IPS DF 19.7 (cell line): ENCODE measurements around the gene FAM83D.
"Not testable (repeated sequence)": the region's sequence is repeated elsewhere in the genome, so short reads cannot be mapped to it uniquely, and the experiment has no call there.

Experiments used
- DNase-seq: peaks from one replicate; pipeline ENCODE4 v3.0.0-alpha.2; 2013; ENCODE audit warnings: low read depth, low spot score

Gene FAM83D

DNA sequence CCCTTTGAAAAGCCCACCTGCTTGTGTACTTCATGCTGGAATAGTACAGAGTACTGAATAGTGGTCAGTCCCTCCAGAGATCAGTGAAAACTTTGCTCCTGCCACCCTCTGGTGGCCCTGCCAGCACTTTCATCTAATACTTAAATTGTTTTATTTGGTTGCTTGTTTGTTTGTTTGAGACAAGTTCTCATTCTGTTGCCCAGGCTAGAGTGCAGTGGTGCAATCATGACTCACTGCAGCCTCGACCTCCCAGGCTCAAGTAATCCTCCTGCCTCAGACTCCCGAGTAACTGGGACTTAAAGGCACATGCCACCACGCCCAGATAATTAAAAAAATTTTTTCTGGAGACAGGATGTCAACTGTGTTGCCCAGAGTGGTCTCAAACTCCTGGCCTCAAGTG lies 9.1 kb downstream of the FAM83D start:
- no peak for DNase-seq

DNA sequence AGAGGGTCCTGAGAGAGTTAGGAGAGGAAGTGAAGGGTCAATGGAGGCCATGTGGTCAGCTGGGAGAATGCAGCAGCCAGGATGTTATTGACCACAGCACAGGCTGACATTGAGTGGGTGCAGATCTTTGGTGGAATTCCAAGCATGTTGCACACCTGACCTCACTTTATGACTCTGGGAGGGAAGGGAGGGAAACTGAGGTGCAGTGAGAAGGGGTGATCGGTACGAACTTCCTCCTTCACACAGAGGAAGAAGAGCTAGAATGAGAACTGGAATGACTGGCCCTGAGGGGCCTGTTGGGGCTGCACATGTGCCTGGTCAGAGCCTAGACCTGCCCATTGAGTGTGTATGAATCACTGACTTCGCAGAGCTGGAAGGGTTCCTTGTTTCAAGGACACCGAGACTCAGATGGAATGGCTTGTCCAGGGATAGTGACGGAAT lies 9.8 kb downstream of the FAM83D start:
- no peak for DNase-seq

DNA sequence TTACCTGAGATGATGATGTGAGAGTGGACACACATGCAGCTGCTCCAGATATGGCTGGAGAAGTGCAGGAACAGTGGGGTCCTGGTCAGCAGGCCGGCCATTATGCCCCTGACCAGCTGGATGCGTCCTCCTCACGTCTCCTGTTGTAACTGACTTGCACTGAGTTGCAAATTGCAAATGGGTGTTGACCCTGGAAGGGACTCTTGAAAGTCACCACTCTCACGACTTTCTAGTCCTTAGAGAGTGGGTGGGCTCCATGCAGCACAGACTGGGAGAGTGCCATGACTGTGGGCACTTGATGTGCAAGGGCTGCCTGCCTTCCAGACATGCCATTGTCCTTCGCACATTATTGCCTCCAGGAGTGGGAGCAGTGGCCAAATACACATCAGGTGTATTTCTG lies 10.8 kb downstream of the FAM83D start:
- no peak for DNase-seq

DNA sequence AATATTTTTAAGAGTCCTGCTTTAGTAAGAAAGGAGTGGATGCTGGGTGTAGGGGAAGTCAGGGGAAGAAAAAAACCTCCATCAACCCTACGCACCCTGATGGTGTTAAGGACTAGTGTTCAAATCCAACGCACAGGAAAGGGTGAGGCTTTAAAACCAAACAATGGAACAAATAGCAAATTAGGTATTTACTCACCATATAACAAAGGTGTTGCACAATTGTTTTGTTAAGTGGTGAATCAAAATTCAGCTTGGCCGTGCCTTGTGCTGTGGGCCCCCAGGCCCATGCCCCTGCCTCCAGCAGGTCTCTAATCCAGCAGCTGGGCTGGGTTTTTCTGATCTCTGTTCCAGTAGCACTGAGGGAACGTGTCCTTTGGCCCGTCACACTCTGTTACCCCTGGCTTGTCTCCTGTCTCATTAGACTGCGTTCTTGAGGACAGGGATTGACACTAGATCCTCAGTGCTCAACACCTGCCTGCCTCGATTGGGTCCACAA lies 11.8 kb downstream of the FAM83D start:
- DNase-seq, result no peak

DNA sequence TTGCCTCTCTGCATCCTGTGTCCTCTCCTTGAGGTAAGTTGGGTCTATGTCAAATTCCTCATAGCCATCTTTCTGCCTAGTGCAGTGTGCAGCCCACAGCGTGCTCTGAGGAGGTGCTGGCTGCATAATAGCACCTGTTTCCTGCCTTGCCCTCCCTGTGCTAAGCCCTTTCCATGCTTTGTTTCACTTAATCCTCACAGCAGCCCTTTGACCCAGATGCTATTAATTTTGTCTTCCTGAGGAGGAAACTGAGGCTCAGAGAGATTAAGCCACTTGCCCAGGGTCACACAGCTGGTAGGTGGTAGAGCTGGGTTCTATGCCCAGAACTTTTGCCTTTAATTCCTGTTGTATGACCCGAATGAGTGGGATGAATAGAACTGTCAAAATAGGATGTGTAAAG lies 13.5 kb downstream of the FAM83D start:
- no peak for DNase-seq

DNA sequence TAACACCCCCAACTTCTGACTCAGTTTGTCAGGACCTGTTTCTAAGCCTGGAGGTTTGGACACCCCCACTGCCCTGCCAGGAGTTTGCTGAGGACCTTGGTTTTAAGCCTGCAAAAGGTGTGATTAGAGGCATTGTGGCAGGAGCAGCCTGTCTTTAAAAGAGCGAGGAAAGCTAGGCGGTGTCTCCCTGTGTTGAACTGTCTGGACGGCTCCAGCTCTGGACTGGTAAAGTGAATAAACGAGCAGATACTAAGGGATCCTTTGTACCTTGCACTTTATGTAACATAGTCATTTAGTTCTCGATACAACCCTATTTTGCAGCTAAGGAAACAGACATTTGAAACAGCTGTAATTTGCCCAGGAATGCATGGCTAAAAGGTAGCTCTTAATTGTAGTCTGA lies 14.4 kb downstream of the FAM83D start:
- no peak for DNase-seq

DNA sequence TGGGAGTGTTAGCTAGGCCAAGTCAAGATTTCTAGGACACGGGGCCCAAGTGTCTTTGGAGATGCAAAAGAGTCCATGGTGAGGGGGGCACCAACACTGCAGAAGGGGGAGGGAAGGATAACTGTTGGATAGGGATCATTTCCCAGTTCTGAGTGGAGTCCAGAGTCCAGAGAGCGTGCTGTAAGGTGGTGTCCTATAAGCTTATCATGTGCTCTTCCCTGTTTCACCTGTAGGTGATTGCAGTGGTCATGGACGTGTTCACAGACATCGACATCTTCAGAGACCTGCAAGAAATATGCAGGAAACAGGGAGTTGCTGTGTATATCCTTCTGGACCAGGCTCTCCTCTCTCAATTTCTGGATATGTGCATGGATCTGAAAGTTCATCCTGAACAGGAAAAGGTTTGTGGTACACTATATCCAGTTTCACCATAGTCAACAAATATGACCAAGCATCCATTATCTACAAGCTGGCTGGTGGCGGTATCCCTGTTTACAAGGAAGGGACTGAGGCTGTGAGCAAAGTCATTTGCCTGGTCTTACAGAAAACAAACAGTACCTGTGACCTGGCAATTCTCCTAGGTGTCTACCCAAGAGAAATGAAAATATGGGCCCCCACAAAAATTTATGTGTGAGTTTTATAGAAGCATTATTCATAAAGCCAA lies 15.6 kb downstream of the FAM83D start:
- no peak for DNase-seq

DNA sequence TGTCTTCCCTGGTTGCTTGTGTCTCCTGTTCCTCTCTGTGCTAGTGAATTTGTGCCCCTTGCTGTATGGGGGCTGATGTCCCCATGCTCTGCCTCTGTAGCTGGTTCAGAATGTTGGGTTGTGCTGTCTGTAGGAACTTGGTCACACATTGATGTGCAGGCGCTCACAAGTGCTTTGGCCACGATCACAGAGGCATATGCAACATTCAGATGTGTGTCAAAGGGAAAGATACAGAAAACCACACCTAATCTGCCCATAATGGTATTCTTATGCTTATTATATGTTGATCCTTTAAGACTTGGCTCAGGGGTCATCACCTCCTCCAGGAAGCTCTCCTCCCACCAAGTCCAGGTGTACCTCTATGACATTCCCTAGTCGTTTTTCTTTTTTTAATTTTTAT lies 18.8 kb downstream of the FAM83D start:
- DNase-seq, result no peak

DNA sequence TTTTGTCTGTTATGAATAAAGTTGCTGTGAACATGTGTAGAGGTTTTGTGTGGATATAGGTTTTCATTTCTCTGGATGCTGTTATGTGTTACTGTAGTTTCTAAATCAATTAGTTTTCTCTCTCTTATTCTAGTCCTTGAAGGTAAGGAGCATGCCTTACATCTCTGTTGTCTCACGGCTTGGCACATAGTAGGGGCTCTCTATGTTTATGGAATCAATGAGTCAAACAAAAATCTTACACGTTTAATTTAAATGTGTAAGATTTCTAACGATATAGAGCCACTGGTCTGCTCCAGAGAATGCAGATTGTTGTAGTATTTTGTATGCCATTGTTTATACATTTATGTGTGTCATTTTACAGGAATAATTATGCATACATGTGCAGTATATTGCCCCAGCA lies 20.6 kb downstream of the FAM83D start:
- no peak for DNase-seq

DNA sequence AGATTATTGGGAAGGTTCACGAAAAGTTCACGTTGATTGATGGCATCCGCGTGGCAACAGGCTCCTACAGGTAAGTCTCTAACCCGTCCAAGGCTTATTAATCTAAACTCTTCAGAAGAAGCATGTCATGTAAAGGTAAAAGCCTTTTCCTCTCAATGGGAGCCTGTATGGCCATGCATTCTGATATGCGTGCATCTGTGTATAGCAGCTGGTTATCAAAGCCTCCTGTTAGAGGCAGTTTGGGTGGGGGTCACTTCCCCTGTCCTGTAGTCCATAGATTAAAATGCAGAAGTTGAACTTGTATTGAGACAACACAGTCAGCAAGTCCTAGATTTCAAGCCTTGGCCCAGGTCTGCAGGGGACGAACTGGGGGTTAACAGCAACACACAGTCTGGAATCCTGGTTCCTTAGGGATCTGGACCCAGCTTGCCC lies 21.7 kb downstream of the FAM83D start:
- no peak for DNase-seq

DNA sequence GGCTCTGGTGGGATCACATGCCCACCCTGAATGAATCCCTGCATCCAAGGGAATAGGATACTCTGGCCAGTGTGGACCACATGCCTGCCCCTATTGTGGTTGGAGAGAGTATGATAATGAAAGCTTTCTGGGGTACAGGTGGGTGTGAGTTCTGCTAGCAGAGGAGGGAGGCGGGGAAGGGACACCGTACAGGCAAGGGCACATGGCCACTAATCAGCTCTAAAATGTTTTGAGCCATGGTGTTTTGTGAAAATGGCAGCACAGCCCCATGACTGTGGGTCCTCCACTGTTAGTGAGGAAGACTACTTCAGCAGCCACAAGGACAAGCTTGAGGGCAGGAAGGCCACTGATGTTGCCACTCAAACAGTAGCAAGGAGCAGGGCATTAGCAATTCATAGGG lies 24.0 kb downstream of the FAM83D start:
- no peak for DNase-seq

DNA sequence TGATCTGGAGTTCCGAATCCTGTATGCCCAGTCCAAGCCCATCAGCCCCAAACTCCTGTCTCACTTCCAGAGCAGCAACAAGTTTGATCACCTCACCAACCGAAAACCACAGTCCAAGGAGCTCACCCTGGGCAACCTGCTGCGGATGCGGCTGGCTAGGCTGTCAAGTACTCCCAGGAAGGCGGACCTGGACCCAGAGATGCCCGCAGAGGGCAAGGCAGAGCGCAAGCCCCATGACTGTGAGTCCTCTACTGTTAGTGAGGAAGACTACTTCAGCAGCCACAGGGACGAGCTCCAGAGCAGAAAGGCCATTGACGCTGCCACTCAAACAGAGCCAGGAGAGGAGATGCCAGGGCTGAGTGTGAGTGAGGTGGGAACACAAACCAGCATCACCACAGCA lies 25.4 kb downstream of the FAM83D start:
- DNase-seq, result no peak

DNA sequence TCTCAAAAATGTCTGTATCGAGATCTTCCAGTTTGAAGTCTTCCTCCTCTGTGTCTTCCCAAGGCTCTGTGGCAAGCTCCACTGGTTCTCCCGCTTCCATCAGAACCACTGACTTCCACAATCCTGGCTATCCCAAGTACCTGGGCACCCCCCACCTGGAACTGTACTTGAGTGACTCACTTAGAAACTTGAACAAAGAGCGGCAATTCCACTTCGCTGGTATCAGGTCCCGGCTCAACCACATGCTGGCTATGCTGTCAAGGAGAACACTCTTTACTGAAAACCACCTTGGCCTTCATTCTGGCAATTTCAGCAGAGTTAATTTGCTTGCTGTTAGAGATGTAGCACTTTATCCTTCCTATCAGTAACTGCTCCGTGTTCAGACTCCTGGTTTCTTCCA lies 25.9 kb downstream of the FAM83D start:
- no peak for DNase-seq

DNA sequence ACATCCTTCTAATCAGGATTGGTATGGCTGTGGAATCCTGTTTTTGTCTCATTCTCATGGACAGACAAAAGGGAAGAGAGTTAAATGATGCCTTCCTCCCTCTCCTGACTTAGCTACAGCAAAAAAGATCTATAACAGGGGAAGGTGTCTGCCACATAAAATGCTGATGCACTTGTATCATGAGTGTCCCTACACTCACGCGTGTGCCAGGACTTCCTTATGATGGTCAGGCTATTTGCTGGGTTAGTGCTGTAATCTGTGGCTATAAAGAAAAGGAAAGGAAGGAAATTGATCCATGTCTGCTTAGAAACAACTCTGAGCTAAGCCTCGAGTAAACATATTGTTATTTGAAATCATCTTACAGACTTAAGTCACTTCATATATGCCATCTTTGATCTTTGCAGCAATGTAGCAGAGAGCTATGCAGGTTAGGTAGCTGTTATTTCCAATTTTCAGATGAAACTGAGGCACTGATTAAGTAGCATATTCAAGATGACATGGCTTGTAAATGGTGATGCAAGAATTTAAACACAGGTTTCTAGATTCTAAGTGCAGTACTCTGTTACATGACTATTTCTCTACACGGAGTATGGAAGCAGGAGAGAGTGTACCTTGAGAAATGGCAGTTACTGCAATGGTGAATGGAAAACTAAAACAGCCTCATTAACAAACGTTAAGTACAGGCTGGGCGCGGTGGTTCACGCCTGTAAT lies 27.6 kb downstream of the FAM83D start:
- no peak for DNase-seq

DNA sequence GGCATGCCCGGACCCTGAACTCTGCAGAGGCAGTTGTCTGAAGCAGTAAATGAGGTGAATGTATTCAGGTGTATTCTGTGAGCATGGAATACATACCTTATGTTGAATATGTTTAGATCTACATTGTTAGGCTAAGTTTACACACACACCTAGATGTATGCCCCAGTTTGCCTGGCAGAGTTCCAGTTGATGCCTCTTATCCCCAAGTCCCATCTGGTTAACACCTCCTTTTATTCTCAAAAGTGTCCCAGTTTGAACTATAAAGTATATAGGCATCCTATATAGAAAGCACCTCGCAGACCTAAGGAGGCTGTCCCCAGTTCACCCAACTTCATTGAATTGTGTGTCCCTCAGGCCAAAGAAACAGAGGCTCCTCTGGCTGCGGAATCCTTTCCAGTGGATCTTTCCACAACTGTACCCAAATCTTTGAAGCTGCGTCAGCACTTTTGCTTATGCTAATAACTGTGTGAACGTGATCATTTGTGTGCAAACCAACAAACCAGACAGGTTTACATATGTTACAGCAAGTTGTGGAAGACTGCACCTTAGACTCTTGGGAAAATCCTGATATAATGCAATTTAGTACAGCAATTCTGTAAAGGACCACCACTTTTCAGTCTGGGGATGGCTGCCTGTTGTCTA lies 31.1 kb downstream of the FAM83D start:
- DNase-seq, result no peak

DNA sequence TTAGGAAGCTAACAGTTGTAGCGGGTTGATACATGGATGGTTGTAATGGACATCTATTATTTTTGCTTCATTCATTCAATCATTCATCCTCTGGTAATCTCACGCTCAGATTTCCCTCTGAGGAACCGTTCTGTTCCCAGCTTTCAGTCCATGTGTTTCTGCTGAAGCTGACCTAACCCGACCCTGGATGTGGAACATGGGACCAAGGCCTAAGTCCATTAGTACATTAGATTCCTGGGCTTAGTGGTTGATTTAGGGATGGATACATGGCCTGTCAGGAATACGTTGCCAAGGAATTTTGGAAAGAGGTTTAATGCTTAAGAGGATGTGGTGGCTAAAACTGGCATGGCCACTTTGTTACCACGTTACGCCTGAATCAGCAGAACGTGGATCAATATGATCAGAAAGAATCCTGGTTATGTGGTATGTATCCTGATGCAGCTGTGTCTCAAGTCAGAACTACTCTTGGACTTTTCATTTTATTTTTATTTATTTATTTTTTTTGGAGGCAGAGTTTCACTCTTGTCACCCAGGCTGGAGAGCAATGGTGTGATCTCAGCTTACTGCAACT lies 31.8 kb downstream of the FAM83D start:
- DNase-seq, result no peak

DNA sequence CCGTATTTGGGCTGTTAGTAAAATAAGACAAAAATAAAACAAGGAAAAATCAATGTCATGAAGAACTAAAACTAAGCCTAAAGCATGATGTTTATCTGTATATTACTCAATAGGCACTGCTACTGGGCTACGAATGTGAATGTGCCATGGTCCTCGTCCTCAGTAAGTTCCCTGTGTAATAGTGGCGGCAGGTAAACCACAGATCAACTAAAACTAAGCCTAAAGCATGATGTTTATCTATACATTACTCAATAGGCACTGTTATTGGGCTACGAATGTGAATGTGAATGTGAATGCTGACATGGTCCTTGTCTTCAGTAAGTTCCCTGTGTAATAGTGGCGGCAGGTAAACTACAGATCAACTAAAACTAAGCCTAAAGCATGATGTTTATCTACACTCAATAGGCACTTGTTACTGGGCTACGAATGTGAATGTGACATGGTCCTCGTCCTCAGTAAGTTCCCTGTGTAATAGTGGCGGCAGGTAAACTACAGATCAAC lies 34.0 kb downstream of the FAM83D start:
- not testable (repeated sequence) for DNase-seq

DNA sequence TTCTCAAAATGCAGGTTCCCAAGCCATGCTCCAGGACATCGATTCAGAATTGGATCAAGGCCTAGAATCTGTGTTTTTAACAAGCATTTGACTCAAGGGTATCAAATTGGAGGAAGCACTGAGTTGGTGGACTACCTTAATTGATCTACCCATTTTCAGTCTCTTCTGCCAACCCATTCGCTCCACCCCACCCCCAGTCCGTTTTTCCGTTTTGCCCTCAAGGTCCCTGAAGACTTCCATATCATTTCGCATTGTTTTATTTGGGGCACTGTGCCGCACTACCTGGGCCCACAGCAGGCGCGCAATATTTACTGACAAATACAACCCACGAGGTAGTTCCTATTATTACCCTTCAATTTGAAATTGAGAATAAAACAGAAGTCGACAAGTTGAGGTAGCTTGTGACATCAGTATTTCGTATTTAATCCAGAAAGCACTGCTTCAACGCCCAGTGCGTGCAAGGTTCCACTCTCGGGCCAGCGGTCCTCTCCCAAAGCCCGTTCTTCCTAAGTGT lies 35.4 kb downstream of the FAM83D start:
- DNase-seq, result no peak

DNA sequence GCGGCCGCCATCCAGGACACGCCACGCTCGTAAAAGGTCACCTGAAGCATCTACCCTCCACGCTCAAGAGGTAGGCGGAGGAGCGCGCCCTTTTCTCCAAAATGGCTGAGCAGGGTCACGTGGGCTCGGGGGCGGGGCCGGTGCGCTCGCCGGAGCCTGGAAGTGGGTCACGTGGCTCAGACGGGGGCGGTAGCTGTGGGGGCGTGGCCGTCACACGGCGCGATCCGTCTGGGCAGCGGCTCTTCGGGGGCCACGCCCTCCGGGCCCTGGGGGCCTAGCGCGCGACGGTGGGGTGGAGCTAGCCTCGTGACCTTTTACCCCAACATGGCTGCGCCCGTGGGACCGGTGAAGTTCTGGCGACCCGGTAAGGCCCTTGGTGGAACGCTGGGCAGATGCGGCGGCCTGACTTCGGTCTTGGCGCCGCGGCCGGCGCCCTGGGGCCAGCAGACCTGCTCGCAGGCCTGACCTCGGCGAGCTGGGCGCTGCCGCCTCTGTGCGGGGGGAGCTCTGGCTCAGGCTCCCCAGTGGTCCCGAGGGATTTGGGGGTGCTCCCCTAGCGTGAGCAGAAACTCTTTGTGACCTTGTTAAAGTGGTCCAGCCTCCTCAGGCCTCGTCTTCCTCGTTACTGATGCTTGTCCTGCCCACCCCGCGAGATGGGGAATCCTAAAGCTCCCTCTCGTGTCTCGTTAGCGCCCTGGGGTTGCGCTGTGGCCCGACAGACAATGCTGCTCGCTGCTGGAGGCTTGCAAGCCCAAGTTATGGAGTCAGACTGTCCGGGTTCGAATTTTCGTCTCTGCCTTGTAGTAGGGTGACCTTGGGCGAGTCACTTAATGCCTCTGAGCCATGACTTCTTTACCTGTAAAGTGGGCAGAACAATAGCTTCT lies 36.1 kb downstream of the FAM83D start, which contains the start of gene DHX35:
DHX35 (plus strand) TSS at position 301 of the 884 bp plus-strand sequence; CDS start at position 325, 24 bp downstream.
- DNase-seq, result peak; percentile 68

DNA sequence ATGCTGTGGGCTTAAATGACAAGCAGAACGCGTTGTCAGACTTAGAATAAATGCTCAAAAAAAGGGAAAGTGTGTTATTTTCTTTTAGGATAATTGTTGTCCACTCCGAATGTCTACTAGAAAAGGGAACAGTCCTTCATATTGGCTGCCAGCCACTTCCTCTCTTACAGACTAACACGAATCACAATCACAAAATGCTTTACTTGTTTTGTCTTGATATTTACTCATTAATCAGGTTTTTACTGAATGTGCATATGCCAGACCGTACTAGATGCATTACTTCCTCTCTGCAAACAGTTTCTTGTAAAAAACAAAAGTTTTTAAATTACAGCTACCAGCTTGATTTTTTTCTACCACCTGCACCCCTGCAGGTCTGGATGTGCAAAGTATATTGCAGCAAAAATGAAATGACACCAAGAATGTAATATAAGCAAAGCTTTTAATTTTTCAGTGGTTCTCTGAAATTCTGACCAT lies 36.7 kb downstream of the FAM83D start:
- no peak for DNase-seq

DNA sequence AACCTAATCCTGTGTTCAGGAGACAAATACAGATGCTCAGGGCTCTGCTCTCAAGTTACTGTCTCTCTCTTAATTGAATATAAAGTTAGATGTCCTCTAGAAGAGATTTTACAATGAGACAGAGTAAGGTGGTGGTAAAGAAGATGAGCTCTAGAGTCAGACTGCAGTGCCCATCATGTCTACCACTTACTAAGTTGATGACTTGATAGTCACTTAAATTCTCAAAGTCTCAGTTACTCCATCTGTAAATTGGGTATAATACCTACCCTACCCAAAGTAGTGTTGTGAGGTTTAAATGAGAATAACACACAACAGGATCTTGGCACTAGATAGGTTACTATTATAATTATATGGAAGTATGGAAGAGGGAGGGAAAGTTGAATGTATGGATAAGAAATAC lies 37.5 kb downstream of the FAM83D start:
- no peak for DNase-seq
